GM12864 (cell line): ENCODE measurements around the gene VPS26B.

ENCODE experiments used
- DNase-seq: peaks from one replicate; pipeline ENCODE4 v3.0.0-alpha.2; 2011; ENCODE audit warnings: low read depth
- H3K4me3 ChIP-seq: 2 replicates; pipeline ENCODE4 v1.5.1; 2011; ENCODE audit warnings: mild to moderate bottlenecking, low read depth, low read length, control low read depth
- CTCF ChIP-seq: IDR thresholded peaks from 2 replicates; pipeline ENCODE4 v1.5.1; 2011; ENCODE audit warnings: low read depth, mild to moderate bottlenecking, moderate library complexity, low read length, control low read depth, inconsistent platforms; ENCODE audit errors: missing control alignments

The VPS26B gene

GRCh38 chr11:134290646-134291045 lies 66.2 kb downstream of the VPS26B start:
- TF ChIP-seq CTCF, result no peak
- DNase-seq, result no peak
- no peak overlapping the region for H3K4me3 ChIP-seq

- no peak overlapping the region for H3K4me3 ChIP-seq
- TF ChIP-seq CTCF, result no peak
- DNase-seq, result no peak
Observed at GRCh38 chr11:134291196-134291595, 66.7 kb downstream of the VPS26B start.

- H3K4me3 ChIP-seq, result no peak overlapping the region
- TF ChIP-seq CTCF, result no peak
- no peak for DNase-seq
Observed at GRCh38 chr11:134292661-134293060, 68.2 kb downstream of the VPS26B start.

- TF ChIP-seq CTCF, result no peak
- H3K4me3 ChIP-seq, result no peak overlapping the region
- no peak for DNase-seq
Observed at GRCh38 chr11:134293119-134294113, 68.9 kb downstream of the VPS26B start.

- no peak for DNase-seq
- TF ChIP-seq CTCF, result no peak
- H3K4me3 ChIP-seq, result no peak overlapping the region
Observed at GRCh38 chr11:134294664-134295063, 70.2 kb downstream of the VPS26B start.
